Prostate gland (tissue), 2 donors: ENCODE results near the gene SDC3.

ENCODE experiments used
- POLR2A ChIP-seq: fragments of 450-650 bp; IDR thresholded peaks from one replicate; pipeline ENCODE4 v1.6.1; 2016; ENCODE audit warnings: antibody characterized with exemption, mild to moderate bottlenecking
- POLR2AphosphoS5 ChIP-seq: sonication (generic); formaldehyde crosslinking; IDR thresholded peaks from one replicate; pipeline ENCODE4 v1.6.1; 2017; ENCODE audit warnings: antibody characterized with exemption
- TF ChIP-seq, protein P1 (sequence below), 4 experiments: fragments of 200-600 bp in 2 of 4; fragments of 450-650 bp in 2 of 4; sonication (generic) in 2 of 4; IDR thresholded peaks; 1 replicate in 3 of 4; 2 replicates in 1 of 4; pipeline ENCODE4 v1.5.1; 2016 to 2019; ENCODE audit warnings: antibody characterized with exemption in 4 of 4, mild to moderate bottlenecking in 2 of 4, moderate library complexity in 2 of 4

DNA sequence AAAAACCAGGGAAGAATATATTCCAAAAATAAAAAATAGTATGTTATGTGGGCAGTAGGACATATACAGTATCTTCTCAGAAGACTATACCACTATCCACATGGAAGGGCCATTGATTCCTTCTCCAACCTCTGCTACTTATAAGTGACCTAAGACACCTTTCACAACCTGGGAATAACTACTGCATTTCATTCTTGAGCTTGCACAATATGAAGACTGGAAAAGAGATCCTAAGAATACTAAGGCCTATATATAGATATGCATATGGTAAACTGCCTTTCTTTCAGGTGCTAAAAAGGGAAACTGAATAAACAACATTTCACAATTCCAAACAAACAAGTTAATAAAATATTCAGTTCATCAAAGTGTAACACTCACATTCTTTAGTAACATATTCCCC is 32.0 kb upstream of the SDC3 start:
- TF ChIP-seq POLR2A (no peak), POLR2AphosphoS5 (no peak)
- TF ChIP-seq, protein P1, sequence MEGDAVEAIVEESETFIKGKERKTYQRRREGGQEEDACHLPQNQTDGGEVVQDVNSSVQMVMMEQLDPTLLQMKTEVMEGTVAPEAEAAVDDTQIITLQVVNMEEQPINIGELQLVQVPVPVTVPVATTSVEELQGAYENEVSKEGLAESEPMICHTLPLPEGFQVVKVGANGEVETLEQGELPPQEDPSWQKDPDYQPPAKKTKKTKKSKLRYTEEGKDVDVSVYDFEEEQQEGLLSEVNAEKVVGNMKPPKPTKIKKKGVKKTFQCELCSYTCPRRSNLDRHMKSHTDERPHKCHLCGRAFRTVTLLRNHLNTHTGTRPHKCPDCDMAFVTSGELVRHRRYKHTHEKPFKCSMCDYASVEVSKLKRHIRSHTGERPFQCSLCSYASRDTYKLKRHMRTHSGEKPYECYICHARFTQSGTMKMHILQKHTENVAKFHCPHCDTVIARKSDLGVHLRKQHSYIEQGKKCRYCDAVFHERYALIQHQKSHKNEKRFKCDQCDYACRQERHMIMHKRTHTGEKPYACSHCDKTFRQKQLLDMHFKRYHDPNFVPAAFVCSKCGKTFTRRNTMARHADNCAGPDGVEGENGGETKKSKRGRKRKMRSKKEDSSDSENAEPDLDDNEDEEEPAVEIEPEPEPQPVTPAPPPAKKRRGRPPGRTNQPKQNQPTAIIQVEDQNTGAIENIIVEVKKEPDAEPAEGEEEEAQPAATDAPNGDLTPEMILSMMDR (IDR thresholded peaks at IDR 0.05), result no peak
